SU-DHL-6 (cell line): ENCODE data around the gene GRIK3.

Source experiments
- EZH2phosphoT487 ChIP-seq: fragments of 200-600 bp; sonication (generic), shearing (Covaris generic); conservative IDR thresholded peaks from 2 replicates; pipeline ENCODE4 v1.6.1; 2018; ENCODE audit warnings: mild to moderate bottlenecking, antibody characterized with exemption, low read length, moderate library complexity, mixed read lengths
- TF ChIP-seq, protein P1 (sequence below): fragments of 200-600 bp; sonication (generic); IDR thresholded peaks from one replicate; pipeline ENCODE4 v1.5.1; 2017; ENCODE audit warnings: antibody characterized with exemption, mild to moderate bottlenecking, low read length, moderate library complexity; ENCODE audit not compliant: insufficient read depth, poor library complexity, severe bottlenecking

DNA sequence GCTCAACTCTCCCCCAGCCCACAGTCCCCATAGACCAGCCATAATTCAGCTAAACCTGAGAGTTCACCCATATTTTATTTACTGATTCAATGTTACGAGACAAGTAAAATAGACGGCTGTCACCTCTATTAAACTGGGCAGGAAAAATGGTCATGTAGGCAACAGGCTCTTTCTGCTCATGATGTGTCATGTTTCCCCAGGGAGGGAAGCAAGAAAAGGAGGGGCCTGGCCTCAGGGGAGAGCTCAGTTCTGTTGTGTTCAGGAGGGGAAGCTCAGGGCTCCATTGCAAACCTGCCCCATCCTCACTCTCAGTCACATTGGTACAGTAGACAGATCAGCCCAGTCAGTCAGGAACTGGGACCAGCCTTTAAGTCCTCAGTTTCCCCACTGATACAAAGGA is 12.8 kb downstream of the GRIK3 start:
- TF ChIP-seq, protein P1, sequence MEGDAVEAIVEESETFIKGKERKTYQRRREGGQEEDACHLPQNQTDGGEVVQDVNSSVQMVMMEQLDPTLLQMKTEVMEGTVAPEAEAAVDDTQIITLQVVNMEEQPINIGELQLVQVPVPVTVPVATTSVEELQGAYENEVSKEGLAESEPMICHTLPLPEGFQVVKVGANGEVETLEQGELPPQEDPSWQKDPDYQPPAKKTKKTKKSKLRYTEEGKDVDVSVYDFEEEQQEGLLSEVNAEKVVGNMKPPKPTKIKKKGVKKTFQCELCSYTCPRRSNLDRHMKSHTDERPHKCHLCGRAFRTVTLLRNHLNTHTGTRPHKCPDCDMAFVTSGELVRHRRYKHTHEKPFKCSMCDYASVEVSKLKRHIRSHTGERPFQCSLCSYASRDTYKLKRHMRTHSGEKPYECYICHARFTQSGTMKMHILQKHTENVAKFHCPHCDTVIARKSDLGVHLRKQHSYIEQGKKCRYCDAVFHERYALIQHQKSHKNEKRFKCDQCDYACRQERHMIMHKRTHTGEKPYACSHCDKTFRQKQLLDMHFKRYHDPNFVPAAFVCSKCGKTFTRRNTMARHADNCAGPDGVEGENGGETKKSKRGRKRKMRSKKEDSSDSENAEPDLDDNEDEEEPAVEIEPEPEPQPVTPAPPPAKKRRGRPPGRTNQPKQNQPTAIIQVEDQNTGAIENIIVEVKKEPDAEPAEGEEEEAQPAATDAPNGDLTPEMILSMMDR, result no peak
- no peak for TF ChIP-seq EZH2phosphoT487
